Stomach (tissue), 9 donors: ENCODE measurements around the gene SMIM22. TPM values are rescaled to one million over a fixed set of nuclear protein-coding genes. Genes with fewer than 3 reads are reported as not detected.

Experiments
- DNase-seq, 2 donors: peaks; one replicate each; pipeline versions ENCODE4 v3.0.0 to v3.0.0-alpha.2; 2013 to 2019
- H3K27ac ChIP-seq, 5 donors: fragments of 200-600 bp in 4 of 5; sonication (generic) in 4 of 5; one replicate each; pipeline ENCODE4 v1.5.1; 2013 to 2019; ENCODE audit warnings: mild to moderate bottlenecking in 1 of 5, moderate library complexity in 1 of 5
- H3K27me3 ChIP-seq, 3 donors: fragments of 200-600 bp; sonication (generic); one replicate each; pipeline ENCODE4 v1.5.1; 2017 to 2019; ENCODE audit warnings: mixed run types in 1 of 3
- H3K36me3 ChIP-seq, 4 donors: fragments of 200-600 bp; sonication (generic); 1 replicate in 3 of 4; 2 replicates in 1 of 4; pipeline ENCODE4 v1.5.1; 2016 to 2019
- H3K4me1 ChIP-seq, 4 donors: fragments of 200-600 bp; sonication (generic); one replicate each; pipeline ENCODE4 v1.5.1; 2016 to 2019
- H3K4me3 ChIP-seq, 4 donors: fragments of 200-600 bp; sonication (generic) in 3 of 4; one replicate each; pipeline ENCODE4 v1.5.1; 2016 to 2019; ENCODE audit warnings: mild to moderate bottlenecking in 1 of 4
- H3K9me3 ChIP-seq, 4 donors: fragments of 200-600 bp; sonication (generic); one replicate each; pipeline ENCODE4 v1.5.1; 2016 to 2019
- EP300 ChIP-seq: sonication (generic); formaldehyde crosslinking; IDR thresholded peaks from one replicate; pipeline ENCODE4 v1.6.1; 2017; ENCODE audit warnings: antibody characterized with exemption
- POLR2A ChIP-seq, 4 donors: fragments of 450-650 bp; IDR thresholded peaks; one replicate each; pipeline ENCODE4 v1.6.1; 2016; ENCODE audit warnings: antibody characterized with exemption in 4 of 4, control low read depth in 2 of 4, mild to moderate bottlenecking in 1 of 4, moderate library complexity in 1 of 4
- POLR2AphosphoS5 ChIP-seq, 3 donors: sonication (generic); formaldehyde crosslinking; IDR thresholded peaks; one replicate each; pipeline ENCODE4 v1.6.1; 2016; ENCODE audit warnings: antibody characterized with exemption in 3 of 3
- WGBS, 5 donors: extraction: QIAGEN DNeasy Blood & Tissue Kit in 3 of 5; methylation state at CpG; one replicate each; pipeline versions ENCODE4 v1.1.5 to v1.1.7; 2013 to 2018; 5-methylcytosine and 5-hydroxymethylcytosine counted together
- intact Hi-C: fragments of 100-400 bp; cut with DNase I; formaldehyde crosslinking; loops from one replicate; pipeline ENCODE4 v1.15.1; 2023; ENCODE audit warnings: low total_unique reads
- polyA plus RNA-seq, 3 donors: library from polyadenylated mRNA; stranded (reverse); fragments of 200-250 nt; gene quantifications; one replicate each; pipeline ENCODE4 v1.2.3, GENCODE V29; 2013
- total RNA-seq, 5 donors: library from RNA; depleted of rRNA; stranded (reverse); fragments of >200 nt; gene quantifications; one replicate each; pipeline versions ENCODE4 v1.1.0 to v1.2.3, GENCODE V29; 2014 to 2016
- TF ChIP-seq, protein P1 (sequence below), 7 experiments: fragments of 450-650 bp in 4 of 7; fragments of 200-600 bp in 3 of 7; sonication (generic) in 3 of 7; IDR thresholded peaks; one replicate each; pipeline ENCODE4 v1.5.1; 2016 to 2019; ENCODE audit warnings: antibody characterized with exemption in 7 of 7, control low read depth in 2 of 7, mild to moderate bottlenecking in 1 of 7
- donor health status: healthy with polysubstance abuse.
- donor health status: Bipolar disorder and iron deficiency.
- donor health status: healthy.

Gene SMIM22
- total and polyA plus RNA-seq, 8 donors, result 20.5 to 1,027 (median 391) TPM

DNA sequence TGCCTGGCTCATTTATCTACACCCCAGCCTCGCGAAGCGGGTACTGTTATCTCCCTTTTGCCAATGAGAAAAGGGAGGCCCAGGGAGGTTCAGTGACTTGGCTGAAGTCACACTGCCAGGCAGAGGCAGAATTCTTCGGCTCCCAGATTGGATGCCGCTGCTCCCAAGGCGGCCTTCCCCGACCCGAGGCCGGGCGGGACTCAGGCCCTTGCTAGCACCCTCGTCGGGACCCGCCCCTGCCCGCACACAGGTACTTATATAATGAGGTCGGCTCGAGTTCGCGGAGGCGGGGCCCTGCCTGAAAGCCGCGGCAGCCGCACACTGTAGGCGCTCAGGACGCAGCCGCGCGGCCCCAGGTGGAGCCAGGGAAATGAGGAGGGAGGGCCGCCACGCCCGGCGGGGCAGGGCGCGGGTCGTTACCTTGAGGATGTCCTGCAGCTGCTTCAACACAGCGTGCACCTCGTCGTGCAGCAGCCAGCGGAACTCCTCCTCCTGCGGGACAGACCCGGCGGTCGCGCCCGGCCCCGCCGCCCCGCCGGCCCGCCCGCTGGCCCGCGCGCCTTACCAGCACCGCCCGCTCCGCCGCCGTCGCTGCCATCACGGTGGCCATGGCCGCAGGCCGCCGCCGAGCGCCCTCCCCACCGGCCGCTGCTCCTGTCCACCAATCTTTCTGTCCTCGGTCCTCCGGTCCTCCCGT is 6.9 kb downstream of the SMIM22 start, which contains the start of gene ROGDI:
Gene ROGDI (minus strand): TSS at position 672 of the 697 bp plus-strand sequence. CDS start 62 bp downstream, at position 610.
- no peaks in the 10 kb centered on the region for H3K9me3 ChIP-seq
- peak; percentile 95 to 96 for DNase-seq
- TF ChIP-seq, protein P1, sequence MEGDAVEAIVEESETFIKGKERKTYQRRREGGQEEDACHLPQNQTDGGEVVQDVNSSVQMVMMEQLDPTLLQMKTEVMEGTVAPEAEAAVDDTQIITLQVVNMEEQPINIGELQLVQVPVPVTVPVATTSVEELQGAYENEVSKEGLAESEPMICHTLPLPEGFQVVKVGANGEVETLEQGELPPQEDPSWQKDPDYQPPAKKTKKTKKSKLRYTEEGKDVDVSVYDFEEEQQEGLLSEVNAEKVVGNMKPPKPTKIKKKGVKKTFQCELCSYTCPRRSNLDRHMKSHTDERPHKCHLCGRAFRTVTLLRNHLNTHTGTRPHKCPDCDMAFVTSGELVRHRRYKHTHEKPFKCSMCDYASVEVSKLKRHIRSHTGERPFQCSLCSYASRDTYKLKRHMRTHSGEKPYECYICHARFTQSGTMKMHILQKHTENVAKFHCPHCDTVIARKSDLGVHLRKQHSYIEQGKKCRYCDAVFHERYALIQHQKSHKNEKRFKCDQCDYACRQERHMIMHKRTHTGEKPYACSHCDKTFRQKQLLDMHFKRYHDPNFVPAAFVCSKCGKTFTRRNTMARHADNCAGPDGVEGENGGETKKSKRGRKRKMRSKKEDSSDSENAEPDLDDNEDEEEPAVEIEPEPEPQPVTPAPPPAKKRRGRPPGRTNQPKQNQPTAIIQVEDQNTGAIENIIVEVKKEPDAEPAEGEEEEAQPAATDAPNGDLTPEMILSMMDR (IDR thresholded peaks at IDR 0.05), result no peak
- TF ChIP-seq POLR2A (IDR thresholded peaks at IDR 0.05), result peak in 2 of 4 donors; percentile 14 to 26
- peak in 2 of 3 donors; percentile 61 to 82 for TF ChIP-seq POLR2AphosphoS5 (IDR thresholded peaks at IDR 0.05)
- intact Hi-C loops, result no loop called here
- peaks cover 37 to 57% (median 45%) of the 10 kb centered on the region in 4 donors for H3K4me1 ChIP-seq
- WGBS, 5 donors, result 0 to 1% (median 1%) methylated on average over 12 to 70 of the region's 70 CpGs
- no peaks in the 10 kb centered on the region for H3K27me3 ChIP-seq
- H3K36me3 ChIP-seq, result peaks cover 19 to 64% (median 56%) of the 10 kb centered on the region in 4 donors
- peak within 1 kb of the TSS; percentile 69 to 96 (median 90) for H3K4me3 ChIP-seq
- peak within 1 kb of the TSS; percentile 86 to 96 (median 93) for H3K27ac ChIP-seq

DNA sequence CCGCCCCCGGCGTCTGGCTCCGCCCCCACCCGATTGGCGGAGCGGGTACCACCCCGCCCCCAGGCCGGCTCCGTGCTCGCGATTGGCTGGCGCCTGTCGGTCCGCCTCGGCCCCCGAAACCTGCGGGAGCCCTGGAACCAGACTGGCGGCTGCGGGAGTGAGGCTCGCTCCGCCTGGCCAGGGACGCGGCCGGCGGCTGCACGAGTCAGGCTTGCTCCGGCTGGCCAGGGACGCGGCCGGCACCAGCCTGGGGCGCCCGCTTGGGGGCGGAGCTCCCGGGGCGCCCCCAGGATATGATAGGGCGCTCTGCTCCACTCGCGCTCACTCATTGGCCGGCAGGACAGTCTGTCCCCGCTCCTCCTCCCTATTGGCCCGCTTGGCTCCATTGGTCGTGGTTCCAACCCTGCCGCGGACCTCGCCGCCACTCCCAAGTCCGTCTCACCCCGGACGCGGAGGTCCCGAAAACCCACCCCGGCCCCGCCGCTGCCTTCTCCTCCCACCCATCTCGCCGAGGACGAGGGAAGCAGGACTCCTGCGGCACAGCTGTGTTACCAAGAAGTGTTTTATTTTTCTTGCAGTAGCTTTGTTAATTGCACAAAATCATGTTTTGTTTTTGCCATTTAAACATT is 7.6 kb downstream of the SMIM22 start:
- H3K27ac ChIP-seq, result peak overlapping the region; percentile 86 to 96 (median 93)
- peak; percentile 93 to 97 for DNase-seq
- no peak for TF ChIP-seq EP300
- no peak for TF ChIP-seq POLR2A (IDR thresholded peaks at IDR 0.05)
- TF ChIP-seq POLR2AphosphoS5 (IDR thresholded peaks at IDR 0.05), result peak in 2 of 3 donors; percentile 65 to 68
- TF ChIP-seq, protein P1 (IDR thresholded peaks at IDR 0.05), result peak in 4 of 7 experiments; percentile 14 to 64 (median 30)
- peaks cover 21 to 64% (median 56%) of the 10 kb centered on the region in 4 donors for H3K36me3 ChIP-seq
- WGBS, 5 donors, result 0 to 1% (median 0%) methylated on average over 19 to 59 of the region's 59 CpGs
- no peaks in the 10 kb centered on the region for H3K9me3 ChIP-seq
- intact Hi-C loops, result no loop called here
- H3K4me3 ChIP-seq, result peak overlapping the region; percentile 69 to 96 (median 90)
- peaks cover 33 to 54% (median 45%) of the 10 kb centered on the region in 4 donors for H3K4me1 ChIP-seq
- H3K27me3 ChIP-seq, result no peaks in the 10 kb centered on the region

DNA sequence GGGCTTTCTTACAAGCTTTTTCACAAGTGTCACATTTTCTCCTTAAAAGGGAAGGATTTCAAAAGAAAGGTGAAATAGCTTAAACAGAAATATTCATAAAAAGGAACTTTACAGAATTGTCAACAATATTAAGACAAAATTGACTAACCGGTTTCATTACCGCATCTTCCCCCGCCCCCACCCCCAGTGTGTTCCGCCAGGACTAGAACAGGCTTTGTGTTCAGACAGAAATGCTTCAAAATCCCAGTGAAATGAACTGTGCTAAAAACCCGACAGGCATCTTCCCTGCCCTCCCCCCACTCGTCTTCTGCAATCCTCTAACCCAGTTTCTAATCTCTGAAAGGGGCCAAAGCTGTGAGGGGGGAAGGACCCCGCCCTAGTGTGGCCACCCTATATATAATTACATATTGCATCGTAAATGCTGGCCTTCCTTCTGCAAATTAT is 8.3 kb downstream of the SMIM22 start:
- no peak for TF ChIP-seq POLR2A (IDR thresholded peaks at IDR 0.05)
- no peak for TF ChIP-seq EP300
- no peak for TF ChIP-seq POLR2AphosphoS5 (IDR thresholded peaks at IDR 0.05)
- TF ChIP-seq, protein P1 (IDR thresholded peaks at IDR 0.05), result no peak
- WGBS, 5 donors, result 38 to 46% (median 41%) methylated on average over 8 of the region's 8 CpGs
- Histone ChIP-seq H3K36me3 (peaks cover 26 to 64% (median 56%) of the 10 kb centered on the region in 4 donors), H3K4me3 (peak overlapping the region; percentile 69 to 96 (median 90)), H3K27ac (peak overlapping the region in 4 of 5 donors; percentile 86 to 94 (median 92)), H3K27me3 (no peaks in the 10 kb centered on the region), H3K9me3 (no peaks in the 10 kb centered on the region), H3K4me1 (peaks cover 33 to 54% (median 45%) of the 10 kb centered on the region in 4 donors)
- intact Hi-C loops, result no loop called here
- DNase-seq, result no peak
